ENCODE results near the gene TREML1.

- TF ChIP-seq CTCF (IDR thresholded peaks at IDR 0.05) (no peak), EZH2phosphoT487 (IDR thresholded peaks at IDR 0.05) (no peak)
These were observed 53.3 kb downstream of the TREML1 start for GRCh38 chr6:41100871-41101287.

All from neural progenitor cell (in vitro differentiated cells).